CD4-positive, CD25-positive, alpha-beta regulatory T cell (primary cell): ENCODE results near the gene TMEM247. TPM values are rescaled to one million over a fixed set of nuclear protein-coding genes. Genes with fewer than 3 reads are reported as not detected.

Source experiments
- ATAC-seq, 2 donors: fragments of 150-1000 bp; cut with Tn5 transposase; one replicate each; pipeline ENCODE4 v1.10.0; 2021; ENCODE audit warnings: low read depth in 2 of 2, moderate number of reproducible peaks in 2 of 2, moderate library complexity in 1 of 2
- DNase-seq, 3 donors: peaks; one replicate each; pipeline versions ENCODE4 v3.0.0 to v3.0.0-alpha.2; 2012 to 2022; ENCODE audit warnings: mixed read lengths in 1 of 3
- H3K27ac ChIP-seq: one replicate; pipeline ENCODE4 v1.7.0; 2013; ENCODE audit warnings: mild to moderate bottlenecking, low read length; ENCODE audit not compliant: insufficient read depth, poor library complexity, severe bottlenecking
- H3K27me3 ChIP-seq: one replicate; pipeline ENCODE4 v1.7.0; 2013; ENCODE audit warnings: low read length; ENCODE audit not compliant: control insufficient read depth, insufficient read depth
- H3K36me3 ChIP-seq: one replicate; pipeline ENCODE4 v1.7.0; 2013; ENCODE audit warnings: mild to moderate bottlenecking, low read length, moderate library complexity; ENCODE audit not compliant: control insufficient read depth, insufficient read depth
- H3K4me1 ChIP-seq: 2 replicates; pipeline ENCODE4 v1.7.0; 2013; ENCODE audit warnings: mild to moderate bottlenecking, low read length; ENCODE audit not compliant: insufficient read depth, control insufficient read depth, poor library complexity, severe bottlenecking
- H3K4me3 ChIP-seq: one replicate; pipeline ENCODE4 v1.7.0; 2013; ENCODE audit warnings: low read depth, mild to moderate bottlenecking, low read length, moderate library complexity
- H3K9me3 ChIP-seq, 2 experiments: 1 replicate in 1 of 2; 2 replicates in 1 of 2; pipeline ENCODE4 v1.7.0; 2013; ENCODE audit warnings: low read length in 2 of 2, mild to moderate bottlenecking in 1 of 2, moderate library complexity in 1 of 2; ENCODE audit not compliant: control insufficient read depth in 2 of 2
- H3K27ac Mint-ChIP-seq, 3 donors: one replicate each; pipeline ENCODE4 v1.8.0; 2020 to 2022; ENCODE audit warnings: mild to moderate bottlenecking in 3 of 3, mixed read lengths in 3 of 3, moderate library complexity in 2 of 3
- H3K27me3 Mint-ChIP-seq: one replicate; pipeline ENCODE4 v1.8.0; 2022; ENCODE audit warnings: mild to moderate bottlenecking, mixed read lengths
- H3K36me3 Mint-ChIP-seq: one replicate; pipeline ENCODE4 v1.8.0; 2020; ENCODE audit warnings: mixed read lengths
- H3K4me1 Mint-ChIP-seq, 4 donors: one replicate each; pipeline ENCODE4 v1.8.0; 2020 to 2022; ENCODE audit warnings: mixed read lengths in 4 of 4, mild to moderate bottlenecking in 1 of 4
- H3K4me3 Mint-ChIP-seq, 4 donors: one replicate each; pipeline ENCODE4 v1.8.0; 2020 to 2022; ENCODE audit warnings: mild to moderate bottlenecking in 4 of 4, mixed read lengths in 4 of 4, moderate library complexity in 3 of 4
- H3K9me3 Mint-ChIP-seq, 7 donors: one replicate each; pipeline ENCODE4 v1.8.0; 2020 to 2022; ENCODE audit warnings: mixed read lengths in 7 of 7, mild to moderate bottlenecking in 3 of 7, moderate library complexity in 2 of 7
- polyA plus RNA-seq, 4 donors: library from polyadenylated mRNA; unstranded; fragments of 300-500 nt; fragmentation: Illumina TruSeq; gene quantifications; one replicate each; pipeline ENCODE4 v1.2.3, GENCODE V29; 2021
- total RNA-seq: library from RNA; stranded (reverse); gene quantifications from one replicate; pipeline ENCODE4 v1.2.3, GENCODE V29; 2022

The TMEM247 gene
- total and polyA plus RNA-seq, 5 donors from 2014 or later = not detected

DNA sequence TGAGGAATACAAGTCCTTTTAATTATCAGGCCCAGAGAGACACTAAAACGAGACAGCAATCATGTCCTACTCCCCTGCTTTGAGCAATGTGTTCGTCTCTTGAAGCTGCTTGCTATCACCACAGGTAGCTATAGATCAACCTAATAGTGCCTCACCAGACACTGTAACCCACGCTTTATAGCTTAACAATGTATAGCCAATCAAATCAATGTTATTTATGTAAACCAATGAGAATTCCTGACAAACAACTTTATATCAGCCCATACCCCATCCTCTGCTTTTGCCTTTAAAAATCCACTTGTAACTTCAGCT, 26.1 kb downstream of the TMEM247 start:
- peaks cover 0 to 6% (median under 1%) of the 10 kb centered on the region in 4 donors for H3K4me1 Mint-ChIP-seq
- no peaks in the 10 kb centered on the region for H3K27me3 ChIP-seq
- no peak overlapping the region for H3K4me3 ChIP-seq
- no peaks in the 10 kb centered on the region for H3K9me3 ChIP-seq
- no peaks in the 10 kb centered on the region for H3K36me3 Mint-ChIP-seq
- H3K27me3 Mint-ChIP-seq = peaks cover 11% of the 10 kb centered on the region
- H3K4me3 Mint-ChIP-seq = no peak overlapping the region
- H3K27ac ChIP-seq = no peak overlapping the region
- H3K9me3 Mint-ChIP-seq = no peaks in the 10 kb centered on the region
- no peak for DNase-seq
- H3K27ac Mint-ChIP-seq = peak overlapping the region in 1 of 3 donors; percentile 32
- ATAC-seq = no peak
- no peaks in the 10 kb centered on the region for H3K4me1 ChIP-seq
- no peaks in the 10 kb centered on the region for H3K36me3 ChIP-seq

DNA sequence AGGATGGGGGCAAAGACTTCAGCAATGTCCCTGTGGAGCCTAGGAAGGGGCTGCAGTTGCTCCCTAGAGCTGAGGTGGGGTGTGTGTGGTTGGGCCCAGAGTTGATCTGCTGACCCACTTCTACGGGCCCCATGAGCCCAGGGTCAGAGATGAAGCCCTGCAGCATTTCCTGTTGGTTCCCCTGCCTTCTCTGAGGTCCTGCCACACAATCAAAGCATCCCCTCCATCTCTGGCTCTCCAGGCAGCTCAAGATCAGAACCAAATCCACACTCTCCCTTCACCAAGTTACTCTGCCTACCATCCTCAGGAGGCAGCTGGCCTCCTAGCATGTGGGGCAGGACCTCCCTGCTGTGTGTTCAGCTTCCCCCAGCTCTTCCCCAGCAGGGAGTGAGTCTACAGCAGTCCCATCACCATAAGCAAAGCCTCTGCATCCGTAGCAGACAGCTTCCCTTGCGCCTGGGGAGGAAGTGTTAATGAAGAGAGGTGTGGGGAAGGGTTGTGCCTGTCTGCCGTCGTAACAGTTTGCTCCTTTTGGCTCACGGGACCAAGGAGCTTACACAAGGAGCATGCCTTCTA, 26.9 kb downstream of the TMEM247 start:
- H3K9me3 ChIP-seq = no peaks in the 10 kb centered on the region
- no peaks in the 10 kb centered on the region for H3K27me3 ChIP-seq
- H3K4me3 ChIP-seq = no peak overlapping the region
- Mint-ChIP-seq H3K27ac (no peak overlapping the region), H3K9me3 (no peaks in the 10 kb centered on the region), H3K4me1 (peaks cover 0 to 3% (median 0%) of the 10 kb centered on the region in 4 donors), H3K36me3 (no peaks in the 10 kb centered on the region), H3K27me3 (peaks cover 6% of the 10 kb centered on the region), H3K4me3 (no peak overlapping the region)
- ATAC-seq (no peak), DNase-seq (no peak)
- H3K27ac ChIP-seq = no peak overlapping the region
- no peaks in the 10 kb centered on the region for H3K36me3 ChIP-seq
- H3K4me1 ChIP-seq = no peaks in the 10 kb centered on the region

DNA sequence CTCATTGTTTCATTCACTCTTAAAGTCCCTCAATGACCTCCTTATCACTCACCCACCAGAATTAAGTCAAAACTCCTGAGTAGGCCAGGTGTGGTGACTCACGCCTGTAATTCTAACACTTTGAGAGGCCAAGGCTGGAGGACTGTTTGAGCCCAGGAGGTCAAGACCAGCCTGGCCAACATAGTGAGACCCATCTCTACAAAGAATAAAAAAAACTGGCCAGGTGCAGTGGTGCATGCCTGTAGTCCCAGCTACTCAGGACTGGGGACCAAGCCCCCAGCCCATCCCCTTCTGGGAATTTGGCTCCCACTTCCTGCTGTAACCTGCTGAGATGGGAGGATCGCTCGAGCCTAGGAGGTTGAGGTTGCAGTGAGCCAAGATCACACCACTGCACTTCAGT, 28.9 kb downstream of the TMEM247 start:
- H3K4me1 Mint-ChIP-seq = peaks cover 0 to 2% (median 0%) of the 10 kb centered on the region in 4 donors

DNA sequence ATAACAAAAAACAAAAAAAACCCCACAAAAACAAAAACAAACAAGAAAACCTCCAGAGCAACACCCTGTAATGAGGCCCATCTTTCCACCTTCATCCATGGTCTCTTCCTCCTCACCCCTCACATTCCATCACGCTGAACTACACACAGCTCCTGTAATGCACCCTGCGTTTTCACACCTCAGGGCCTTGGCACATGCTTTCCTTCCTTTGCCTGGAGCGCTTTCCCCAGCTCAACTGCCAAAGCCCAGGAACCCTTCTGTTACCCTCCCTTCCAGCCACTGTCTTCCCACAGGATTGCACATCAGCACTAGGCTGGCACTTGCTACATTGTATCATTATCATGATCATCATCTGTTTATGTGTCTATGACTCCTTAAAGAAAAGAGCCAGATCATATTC, 29.4 kb downstream of the TMEM247 start:
- no peak overlapping the region for H3K27ac ChIP-seq
- peaks cover 0 to 2% (median 0%) of the 10 kb centered on the region in 4 donors for H3K4me1 Mint-ChIP-seq
- H3K36me3 ChIP-seq = no peaks in the 10 kb centered on the region
- ATAC-seq (no peak), DNase-seq (no peak)
- no peak overlapping the region for H3K4me3 ChIP-seq
- H3K9me3 Mint-ChIP-seq = no peaks in the 10 kb centered on the region
- no peaks in the 10 kb centered on the region for H3K27me3 ChIP-seq
- H3K27me3 Mint-ChIP-seq = peaks cover 10% of the 10 kb centered on the region
- H3K4me1 ChIP-seq = no peaks in the 10 kb centered on the region
- peaks cover 5% of the 10 kb centered on the region for H3K36me3 Mint-ChIP-seq
- no peaks in the 10 kb centered on the region for H3K9me3 ChIP-seq
- H3K4me3 Mint-ChIP-seq = no peak overlapping the region
- peak overlapping the region in 1 of 3 donors; percentile 83 for H3K27ac Mint-ChIP-seq

More for the DNA sequence above, 28.9 kb downstream of the TMEM247 start:
- no peaks in the 10 kb centered on the region for H3K36me3 ChIP-seq
- H3K4me1 ChIP-seq = no peaks in the 10 kb centered on the region
- ATAC-seq = no peak
- peaks cover 10% of the 10 kb centered on the region for H3K27me3 Mint-ChIP-seq
- no peaks in the 10 kb centered on the region for H3K9me3 ChIP-seq
- peaks cover 5% of the 10 kb centered on the region for H3K36me3 Mint-ChIP-seq
- no peaks in the 10 kb centered on the region for H3K27me3 ChIP-seq
- H3K27ac ChIP-seq = no peak overlapping the region
- no peak overlapping the region for H3K4me3 ChIP-seq
- H3K4me3 Mint-ChIP-seq = no peak overlapping the region
- H3K27ac Mint-ChIP-seq = no peak overlapping the region
- no peak for DNase-seq
- no peaks in the 10 kb centered on the region for H3K9me3 Mint-ChIP-seq

DNA sequence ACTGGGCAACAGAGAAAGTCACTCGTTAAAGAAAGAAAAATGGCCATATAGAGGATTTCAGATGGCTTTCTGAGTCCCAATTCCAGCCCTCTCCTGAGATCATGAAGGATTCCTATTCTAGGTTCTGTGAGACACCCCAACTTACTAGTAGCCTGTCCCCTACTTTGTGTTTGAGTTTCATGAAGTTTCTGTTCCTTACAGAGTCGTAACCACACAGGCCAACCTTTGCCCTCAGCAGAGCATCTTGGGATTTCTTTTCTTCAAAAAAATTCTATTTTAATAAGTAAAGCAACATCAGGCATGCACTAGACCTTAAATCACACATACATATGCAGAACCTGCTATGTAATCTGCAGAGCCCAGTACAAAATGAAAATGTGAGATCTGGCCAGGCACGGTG, 30.4 kb downstream of the TMEM247 start:
- no peak for ATAC-seq
- Mint-ChIP-seq H3K4me1 (peaks cover 0 to 2% (median 0%) of the 10 kb centered on the region in 4 donors), H3K36me3 (peaks cover 9% of the 10 kb centered on the region), H3K27ac (no peak overlapping the region), H3K4me3 (no peak overlapping the region), H3K9me3 (peaks cover 0 to 6% (median 4%) of the 10 kb centered on the region in 7 donors), H3K27me3 (peaks cover 17% of the 10 kb centered on the region)
- H3K27ac ChIP-seq = no peak overlapping the region
- no peaks in the 10 kb centered on the region for H3K27me3 ChIP-seq
- H3K36me3 ChIP-seq = no peaks in the 10 kb centered on the region
- DNase-seq = no peak
- H3K4me1 ChIP-seq = no peaks in the 10 kb centered on the region
- peaks cover 4 to 6% of the 10 kb centered on the region in 2 experiments for H3K9me3 ChIP-seq
- H3K4me3 ChIP-seq = no peak overlapping the region

DNA sequence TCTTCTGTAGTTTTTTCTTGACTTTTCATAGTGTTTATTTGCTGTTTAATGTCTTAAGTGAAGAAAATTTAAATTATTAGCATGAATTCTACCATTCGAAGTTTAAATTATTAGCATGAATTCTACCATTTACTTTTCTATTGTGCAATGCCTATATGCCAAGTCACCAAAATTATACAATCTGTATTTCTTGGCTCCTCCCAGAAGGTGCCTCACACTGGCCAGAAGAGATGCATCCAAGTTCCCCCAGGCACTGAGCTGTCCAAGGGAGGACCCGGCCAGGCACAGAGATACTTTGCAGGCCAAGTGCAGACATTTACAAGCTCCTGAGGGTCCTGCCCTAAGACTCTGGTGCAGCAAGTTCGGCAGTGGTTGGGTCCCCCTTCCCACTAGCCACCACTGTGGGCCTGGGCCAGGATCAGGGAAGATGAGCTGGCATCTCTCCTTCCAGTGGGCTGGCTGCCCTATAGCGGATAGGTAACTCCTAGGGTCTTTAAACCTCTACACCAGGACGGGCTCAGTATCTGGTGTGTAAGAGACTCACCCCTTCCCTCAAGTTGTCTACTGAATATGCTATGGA, 31.3 kb downstream of the TMEM247 start:
- Mint-ChIP-seq H3K9me3 (peaks cover 0 to 14% (median 5%) of the 10 kb centered on the region in 7 donors), H3K27ac (no peak overlapping the region), H3K36me3 (peaks cover 9% of the 10 kb centered on the region), H3K27me3 (peaks cover 12% of the 10 kb centered on the region), H3K4me3 (no peak overlapping the region), H3K4me1 (peaks cover 0 to 5% (median 1%) of the 10 kb centered on the region in 4 donors)
- H3K27me3 ChIP-seq = no peaks in the 10 kb centered on the region
- ATAC-seq (no peak), DNase-seq (no peak)
- H3K36me3 ChIP-seq = no peaks in the 10 kb centered on the region
- no peaks in the 10 kb centered on the region for H3K4me1 ChIP-seq
- no peak overlapping the region for H3K27ac ChIP-seq
- H3K4me3 ChIP-seq = no peak overlapping the region
- peaks cover 12 to 15% of the 10 kb centered on the region in 2 experiments for H3K9me3 ChIP-seq

DNA sequence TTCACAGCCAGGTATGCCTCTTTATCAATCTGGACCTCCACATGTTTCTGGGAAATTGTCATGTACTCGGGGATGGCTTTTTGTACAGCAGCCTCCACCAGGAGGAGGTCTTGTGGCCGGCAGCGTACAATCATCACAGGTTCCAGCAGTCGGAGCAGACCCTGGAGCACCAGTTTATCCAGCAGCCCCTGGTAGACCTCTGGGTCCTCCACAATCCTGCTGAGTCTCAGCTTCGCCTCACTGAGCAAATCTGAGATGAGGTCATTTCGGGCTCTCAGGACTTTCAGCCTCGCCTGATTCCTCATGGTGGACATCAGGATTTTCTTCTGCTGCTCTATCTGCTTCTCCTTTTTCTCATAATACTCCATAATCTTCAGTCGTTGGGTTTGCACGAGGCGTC, 32.8 kb downstream of the TMEM247 start:
- no peaks in the 10 kb centered on the region for H3K4me1 ChIP-seq
- Mint-ChIP-seq H3K27me3 (peaks cover 12% of the 10 kb centered on the region), H3K36me3 (peaks cover 9% of the 10 kb centered on the region), H3K4me1 (peaks cover 0 to 5% (median 1%) of the 10 kb centered on the region in 4 donors), H3K4me3 (no peak overlapping the region), H3K9me3 (peaks cover 2 to 26% (median 9%) of the 10 kb centered on the region in 7 donors), H3K27ac (no peak overlapping the region)
- no peak overlapping the region for H3K4me3 ChIP-seq
- H3K36me3 ChIP-seq = no peaks in the 10 kb centered on the region
- no peak overlapping the region for H3K27ac ChIP-seq
- H3K9me3 ChIP-seq = peaks cover 21% of the 10 kb centered on the region in 2 experiments
- no peaks in the 10 kb centered on the region for H3K27me3 ChIP-seq
- ATAC-seq (no peak), DNase-seq (no peak)

DNA sequence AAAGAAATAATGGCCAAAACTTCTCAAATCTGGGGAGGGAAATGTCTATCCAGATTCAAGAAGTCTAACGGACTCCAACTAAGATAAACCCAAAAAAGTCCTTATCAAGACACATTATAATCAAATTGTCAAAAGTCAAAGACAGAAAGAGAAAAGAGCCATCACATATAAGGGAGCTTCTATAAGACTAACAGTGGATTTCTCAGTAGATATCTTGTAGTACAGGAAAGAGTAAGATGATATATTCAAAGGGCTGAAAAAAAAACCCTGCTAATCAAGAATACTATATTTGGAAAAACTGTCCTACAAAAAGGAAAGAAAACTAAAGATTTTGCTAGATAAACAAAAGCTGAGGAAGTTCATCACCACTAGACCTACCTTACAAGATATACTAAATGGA, 35.4 kb downstream of the TMEM247 start:
- ATAC-seq (no peak), DNase-seq (no peak)
- Mint-ChIP-seq H3K4me1 (peaks cover 0 to 5% (median 1%) of the 10 kb centered on the region in 4 donors), H3K9me3 (peaks cover 2 to 30% (median 11%) of the 10 kb centered on the region in 7 donors), H3K27ac (no peak overlapping the region), H3K36me3 (peaks cover 9% of the 10 kb centered on the region), H3K27me3 (peaks cover 12% of the 10 kb centered on the region), H3K4me3 (no peak overlapping the region)
- no peaks in the 10 kb centered on the region for H3K36me3 ChIP-seq
- H3K4me1 ChIP-seq = no peaks in the 10 kb centered on the region
- no peaks in the 10 kb centered on the region for H3K27me3 ChIP-seq
- H3K27ac ChIP-seq = no peak overlapping the region
- H3K9me3 ChIP-seq = peaks cover 21% of the 10 kb centered on the region in 2 experiments
- no peak overlapping the region for H3K4me3 ChIP-seq
